Right atrium auricular region (tissue), 2 donors: ENCODE measurements around the gene RHO. TPM values are rescaled to one million over a fixed set of nuclear protein-coding genes. Genes with fewer than 3 reads are reported as not detected.

Experiments used
- DNase-seq: peaks from one replicate; pipeline ENCODE4 v3.0.0-alpha.2; 2019; ENCODE audit warnings: low spot score
- H3K27ac ChIP-seq, 2 donors: fragments of 200-600 bp; sonication (generic); 1 replicate in 1 of 2; 2 replicates in 1 of 2; pipeline ENCODE4 v1.5.1; 2016 to 2019
- H3K27me3 ChIP-seq, 2 donors: fragments of 200-600 bp; sonication (generic); one replicate each; pipeline versions ENCODE4 v1.5.1 to v1.6.0; 2017 to 2019
- H3K36me3 ChIP-seq: fragments of 200-600 bp; sonication (generic); one replicate; pipeline ENCODE4 v1.5.1; 2016
- H3K4me1 ChIP-seq, 2 donors: fragments of 200-600 bp; sonication (generic); one replicate each; pipeline versions ENCODE4 v1.5.1 to v1.6.0; 2017 to 2019
- H3K4me3 ChIP-seq, 2 donors: fragments of 200-600 bp; sonication (generic); 1 replicate in 1 of 2; 2 replicates in 1 of 2; pipeline ENCODE4 v1.5.1; 2017 to 2019; ENCODE audit warnings: mild to moderate bottlenecking in 1 of 2, moderate library complexity in 1 of 2
- H3K9me3 ChIP-seq, 2 donors: fragments of 200-600 bp; sonication (generic); one replicate each; pipeline ENCODE4 v1.5.1; 2019
- total RNA-seq, 2 donors: library from RNA; depleted of rRNA; stranded (reverse); fragments of >200 nt; gene quantifications; one replicate each; pipeline ENCODE4 v1.1.0, GENCODE V29; 2016
- TF ChIP-seq, protein P1 (sequence below), 2 donors: fragments of 200-600 bp; sonication (generic); IDR thresholded peaks; one replicate each; pipeline ENCODE4 v1.5.1; 2019; ENCODE audit warnings: antibody characterized with exemption in 2 of 2

Gene RHO
- total RNA-seq, 2 donors from 2014 or later: not detected

- Histone ChIP-seq H3K27me3 (no peaks in the 10 kb centered on the region), H3K27ac (peak overlapping the region; percentile 32 to 81), H3K36me3 (peaks cover 41% of the 10 kb centered on the region), H3K4me1 (peaks cover 0 to 99% of the 10 kb centered on the region in 2 donors), H3K4me3 (no peak overlapping the region), H3K9me3 (no peaks in the 10 kb centered on the region)
- DNase-seq: no peak
- TF ChIP-seq, protein P1, sequence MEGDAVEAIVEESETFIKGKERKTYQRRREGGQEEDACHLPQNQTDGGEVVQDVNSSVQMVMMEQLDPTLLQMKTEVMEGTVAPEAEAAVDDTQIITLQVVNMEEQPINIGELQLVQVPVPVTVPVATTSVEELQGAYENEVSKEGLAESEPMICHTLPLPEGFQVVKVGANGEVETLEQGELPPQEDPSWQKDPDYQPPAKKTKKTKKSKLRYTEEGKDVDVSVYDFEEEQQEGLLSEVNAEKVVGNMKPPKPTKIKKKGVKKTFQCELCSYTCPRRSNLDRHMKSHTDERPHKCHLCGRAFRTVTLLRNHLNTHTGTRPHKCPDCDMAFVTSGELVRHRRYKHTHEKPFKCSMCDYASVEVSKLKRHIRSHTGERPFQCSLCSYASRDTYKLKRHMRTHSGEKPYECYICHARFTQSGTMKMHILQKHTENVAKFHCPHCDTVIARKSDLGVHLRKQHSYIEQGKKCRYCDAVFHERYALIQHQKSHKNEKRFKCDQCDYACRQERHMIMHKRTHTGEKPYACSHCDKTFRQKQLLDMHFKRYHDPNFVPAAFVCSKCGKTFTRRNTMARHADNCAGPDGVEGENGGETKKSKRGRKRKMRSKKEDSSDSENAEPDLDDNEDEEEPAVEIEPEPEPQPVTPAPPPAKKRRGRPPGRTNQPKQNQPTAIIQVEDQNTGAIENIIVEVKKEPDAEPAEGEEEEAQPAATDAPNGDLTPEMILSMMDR (IDR thresholded peaks at IDR 0.05): no peak
Measured at GRCh38 chr3:129558081-129558771, 29.8 kb downstream of the RHO start.

GRCh38 chr3:129558772-129559564 is 30.5 kb downstream of the RHO start:
- Histone ChIP-seq H3K4me1 (peaks cover 0 to 99% of the 10 kb centered on the region in 2 donors), H3K9me3 (no peaks in the 10 kb centered on the region), H3K27ac (peak overlapping the region; percentile 77 to 81), H3K36me3 (peaks cover 41% of the 10 kb centered on the region), H3K27me3 (no peaks in the 10 kb centered on the region), H3K4me3 (no peak overlapping the region)
- no peak for DNase-seq
- TF ChIP-seq, protein P1 (IDR thresholded peaks at IDR 0.05): no peak

DNA sequence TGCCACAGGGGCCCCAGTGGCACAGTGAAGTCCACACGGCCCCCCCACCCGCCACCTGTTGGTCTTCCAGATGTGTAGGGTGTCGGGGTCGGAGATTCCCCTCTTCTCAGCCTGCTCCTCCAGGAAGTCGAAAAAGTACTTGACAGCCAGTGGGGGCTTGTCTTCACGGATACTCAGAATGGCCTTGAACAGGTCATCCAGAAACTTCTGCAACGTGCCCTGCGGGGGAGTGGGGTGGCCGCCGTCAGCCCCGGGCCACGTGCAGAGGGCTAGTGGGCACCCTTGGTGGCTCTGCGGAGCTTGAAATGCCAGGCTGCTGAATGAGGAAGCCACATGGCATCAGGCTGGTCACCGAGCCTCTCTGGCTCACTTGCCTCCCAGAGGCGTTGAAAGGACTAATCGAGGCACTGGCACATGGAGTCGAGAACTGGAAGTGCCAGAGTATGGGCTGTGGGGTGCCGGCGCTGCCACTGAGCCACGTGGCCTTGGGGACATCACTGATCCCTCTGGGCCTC is 31.2 kb downstream of the RHO start:
- Histone ChIP-seq H3K4me1 (peaks cover 0 to 99% of the 10 kb centered on the region in 2 donors), H3K36me3 (peaks cover 43% of the 10 kb centered on the region), H3K27ac (peak overlapping the region; percentile 77 to 81), H3K9me3 (no peaks in the 10 kb centered on the region), H3K27me3 (no peaks in the 10 kb centered on the region), H3K4me3 (no peak overlapping the region)
- TF ChIP-seq, protein P1 (IDR thresholded peaks at IDR 0.05): no peak
- DNase-seq: no peak

DNA sequence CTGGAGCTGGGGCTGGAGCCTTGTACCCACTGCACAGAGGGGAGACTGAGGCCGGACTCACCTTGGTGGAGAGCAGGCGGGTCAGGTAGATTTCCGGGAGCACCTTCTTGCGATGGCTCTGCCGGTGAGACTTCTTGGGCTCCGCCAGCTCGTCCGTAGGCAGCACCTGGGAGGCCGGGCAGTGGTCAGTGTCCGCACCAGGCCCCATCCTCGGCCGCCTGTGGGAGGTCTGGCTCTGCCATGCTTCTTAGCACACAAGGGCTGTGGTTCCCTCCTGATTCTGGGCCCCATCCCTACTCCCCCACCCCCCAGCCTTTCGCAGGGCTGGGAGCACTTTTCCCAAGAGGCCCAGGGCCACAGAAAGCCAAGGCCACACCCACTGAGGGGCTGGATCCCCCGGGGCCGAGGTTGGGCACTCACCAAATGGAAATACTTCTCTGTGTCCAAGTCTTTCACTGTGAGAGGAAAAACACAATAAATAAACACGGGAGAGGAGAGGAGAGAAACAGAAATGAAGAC is 31.9 kb downstream of the RHO start:
- H3K4me3 ChIP-seq: no peak overlapping the region
- peak overlapping the region; percentile 77 to 81 for H3K27ac ChIP-seq
- H3K9me3 ChIP-seq: no peaks in the 10 kb centered on the region
- TF ChIP-seq, protein P1 (IDR thresholded peaks at IDR 0.05): no peak
- H3K36me3 ChIP-seq: peaks cover 49% of the 10 kb centered on the region
- H3K4me1 ChIP-seq: peaks cover 0 to 99% of the 10 kb centered on the region in 2 donors
- peak; percentile 74 for DNase-seq
- no peaks in the 10 kb centered on the region for H3K27me3 ChIP-seq

DNA sequence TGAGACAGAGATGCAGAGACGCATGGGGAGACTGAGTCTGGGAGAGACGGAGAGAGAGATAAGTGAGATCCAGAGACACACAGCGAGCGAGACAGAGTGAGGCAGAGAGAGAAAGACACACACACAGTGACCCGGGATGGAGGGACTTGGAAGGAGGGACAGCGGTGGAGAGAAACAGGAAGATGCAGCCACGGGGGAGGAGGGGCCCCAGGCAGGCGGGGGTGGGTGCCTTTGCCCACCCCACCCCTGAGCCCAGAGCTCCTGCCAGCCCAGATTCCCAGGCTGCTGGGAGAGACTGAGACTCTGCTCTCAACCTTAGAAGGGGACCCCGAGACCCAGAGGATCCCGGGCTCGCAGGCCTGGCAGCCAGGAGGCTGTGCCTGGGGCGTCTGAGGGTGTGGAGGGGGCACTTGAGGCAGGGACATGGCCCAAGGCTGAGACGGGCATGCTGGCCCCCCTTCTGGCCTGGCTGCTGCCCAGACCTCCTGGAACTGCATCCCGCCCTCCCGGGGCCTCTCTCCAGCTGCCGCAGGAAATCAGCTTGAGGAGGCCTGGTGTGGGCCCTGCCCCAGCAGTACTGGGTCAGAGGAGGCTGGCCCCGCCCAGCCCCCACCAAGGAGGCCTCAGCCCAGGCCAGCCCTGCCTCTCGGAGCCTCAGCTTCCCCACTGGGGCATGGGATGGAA is 32.6 kb downstream of the RHO start:
- H3K4me3 ChIP-seq: no peak overlapping the region
- peak; percentile 91 for DNase-seq
- TF ChIP-seq, protein P1 (IDR thresholded peaks at IDR 0.05): peak in 1 of 2 donors; percentile 15
- H3K27me3 ChIP-seq: no peaks in the 10 kb centered on the region
- peak overlapping the region; percentile 77 to 81 for H3K27ac ChIP-seq
- H3K36me3 ChIP-seq: peaks cover 49% of the 10 kb centered on the region
- peaks cover 0 to 97% of the 10 kb centered on the region in 2 donors for H3K4me1 ChIP-seq
- no peaks in the 10 kb centered on the region for H3K9me3 ChIP-seq
